GM12801 (cell line): Measurements from ENCODE around the gene SOX30.

Source experiments
- TF ChIP-seq, protein P1 (sequence below): IDR thresholded peaks from one replicate; pipeline ENCODE4 v1.5.1; 2011; ENCODE audit warnings: control low read depth; ENCODE audit not compliant: insufficient read length; ENCODE audit errors: extremely low read depth

Gene SOX30

DNA sequence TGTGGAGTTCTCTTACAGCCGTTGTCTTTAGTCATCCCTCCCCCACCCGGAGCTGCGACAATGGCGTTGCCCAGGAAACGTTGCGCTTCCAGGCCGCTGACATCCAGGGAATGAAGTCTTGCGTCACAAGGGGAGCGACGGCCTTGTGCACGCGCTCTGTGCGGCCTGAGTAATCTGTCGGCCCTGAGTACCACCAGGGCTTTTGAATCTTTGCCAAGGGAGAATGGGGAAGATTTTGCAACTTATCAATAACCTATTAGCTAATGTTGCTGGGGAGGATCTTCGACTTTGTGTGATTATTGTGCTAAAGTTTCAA, at the start of gene SOX30:
Gene SOX30, minus strand, starts transcription at position 62 of the 316 bp plus-strand sequence. CDS start 360 bp downstream, outside the sequence.
- TF ChIP-seq, protein P1, sequence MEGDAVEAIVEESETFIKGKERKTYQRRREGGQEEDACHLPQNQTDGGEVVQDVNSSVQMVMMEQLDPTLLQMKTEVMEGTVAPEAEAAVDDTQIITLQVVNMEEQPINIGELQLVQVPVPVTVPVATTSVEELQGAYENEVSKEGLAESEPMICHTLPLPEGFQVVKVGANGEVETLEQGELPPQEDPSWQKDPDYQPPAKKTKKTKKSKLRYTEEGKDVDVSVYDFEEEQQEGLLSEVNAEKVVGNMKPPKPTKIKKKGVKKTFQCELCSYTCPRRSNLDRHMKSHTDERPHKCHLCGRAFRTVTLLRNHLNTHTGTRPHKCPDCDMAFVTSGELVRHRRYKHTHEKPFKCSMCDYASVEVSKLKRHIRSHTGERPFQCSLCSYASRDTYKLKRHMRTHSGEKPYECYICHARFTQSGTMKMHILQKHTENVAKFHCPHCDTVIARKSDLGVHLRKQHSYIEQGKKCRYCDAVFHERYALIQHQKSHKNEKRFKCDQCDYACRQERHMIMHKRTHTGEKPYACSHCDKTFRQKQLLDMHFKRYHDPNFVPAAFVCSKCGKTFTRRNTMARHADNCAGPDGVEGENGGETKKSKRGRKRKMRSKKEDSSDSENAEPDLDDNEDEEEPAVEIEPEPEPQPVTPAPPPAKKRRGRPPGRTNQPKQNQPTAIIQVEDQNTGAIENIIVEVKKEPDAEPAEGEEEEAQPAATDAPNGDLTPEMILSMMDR, result no peak

DNA sequence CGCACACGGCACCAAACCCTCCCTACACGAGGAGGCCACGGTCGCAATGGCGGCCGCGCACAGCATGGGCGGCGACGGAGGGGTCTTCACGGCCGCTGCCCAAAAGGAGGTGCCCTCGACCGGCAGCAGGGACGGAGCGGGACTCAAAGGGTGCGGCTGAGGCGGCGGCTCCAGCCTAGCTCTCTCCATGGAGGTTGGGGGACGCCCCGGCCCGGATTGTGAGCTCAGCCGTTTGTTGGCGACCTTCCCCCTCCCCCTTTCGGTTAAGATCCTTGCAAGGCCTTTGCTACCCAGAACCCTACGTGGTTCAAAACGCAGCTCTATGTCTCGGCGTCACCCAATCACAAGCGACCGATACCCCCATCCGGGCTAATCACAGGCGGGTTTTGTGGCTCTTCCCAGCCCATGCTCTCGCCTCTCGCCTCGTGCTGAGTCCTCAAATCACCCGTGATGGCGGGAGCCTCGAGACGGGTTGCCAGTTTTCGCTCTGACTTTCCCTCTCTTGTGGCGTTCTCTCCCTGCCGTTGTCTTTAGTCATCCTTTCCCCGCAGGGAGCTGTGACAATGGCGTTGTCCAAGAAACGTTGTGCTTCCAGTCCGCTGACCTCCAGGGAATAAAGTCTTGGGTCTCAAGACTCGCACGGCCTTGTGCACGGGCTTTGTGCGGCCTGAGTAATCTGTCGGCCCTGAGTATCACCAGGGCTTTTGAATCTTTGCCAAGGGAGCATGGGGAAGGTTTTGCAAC, 38.6 kb upstream of the SOX30 start:
- TF ChIP-seq, protein P1, result no peak

DNA sequence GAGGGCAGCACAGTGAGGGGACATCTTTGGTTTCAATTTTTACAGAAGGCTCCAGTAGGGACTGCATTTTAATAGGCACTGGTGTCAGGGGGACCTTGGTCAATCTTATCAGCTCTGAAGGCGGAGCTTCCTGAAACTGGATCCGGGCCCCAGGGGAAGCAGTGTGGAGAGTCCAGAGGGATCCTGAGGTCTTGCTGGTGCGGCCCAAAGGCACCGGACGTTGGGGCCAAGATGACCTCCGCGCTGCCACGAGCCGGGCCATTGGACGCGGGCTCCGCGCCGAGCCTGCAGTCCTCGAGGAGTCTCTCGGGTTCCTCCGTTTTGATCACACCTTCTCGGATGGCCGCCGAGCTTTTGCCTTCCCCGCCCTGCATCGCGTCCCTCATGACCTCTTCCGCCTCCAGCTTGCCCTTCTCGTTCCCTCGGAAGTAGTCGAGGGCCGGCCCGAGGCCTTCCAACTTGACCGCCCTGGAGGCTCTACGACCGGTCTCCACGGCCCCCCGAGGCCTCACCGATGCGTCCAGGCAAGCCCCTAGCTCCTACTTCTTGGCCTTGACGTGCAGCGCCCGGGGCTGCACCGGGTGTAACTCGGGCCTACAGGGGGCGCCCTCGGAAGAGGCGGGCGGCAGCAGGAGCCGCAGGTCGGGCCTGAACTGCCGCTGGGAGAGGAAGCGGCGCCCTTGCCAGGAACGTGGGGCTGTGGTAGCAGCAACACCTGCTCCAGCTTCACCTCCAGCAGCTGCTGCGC, 37.9 kb upstream of the SOX30 start:
- TF ChIP-seq, protein P1, result no peak

DNA sequence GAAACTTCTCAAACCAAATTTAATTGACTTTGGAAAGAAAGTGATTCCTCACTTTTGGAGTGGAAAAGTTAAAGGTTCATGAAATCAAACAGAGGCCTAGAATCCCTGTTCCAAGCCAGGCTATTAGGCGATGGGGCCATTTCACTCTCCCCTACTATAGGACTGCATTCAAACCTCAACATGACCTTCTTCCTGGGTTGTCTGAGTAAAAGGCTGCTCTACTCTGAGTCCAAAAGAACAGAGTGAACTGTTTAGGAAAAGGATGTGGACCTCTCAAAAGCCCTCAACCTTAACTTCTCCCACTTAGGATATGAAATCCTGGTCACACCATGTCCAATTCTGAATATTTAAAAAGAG, 34.9 kb upstream of the SOX30 start:
- TF ChIP-seq, protein P1, result no peak

DNA sequence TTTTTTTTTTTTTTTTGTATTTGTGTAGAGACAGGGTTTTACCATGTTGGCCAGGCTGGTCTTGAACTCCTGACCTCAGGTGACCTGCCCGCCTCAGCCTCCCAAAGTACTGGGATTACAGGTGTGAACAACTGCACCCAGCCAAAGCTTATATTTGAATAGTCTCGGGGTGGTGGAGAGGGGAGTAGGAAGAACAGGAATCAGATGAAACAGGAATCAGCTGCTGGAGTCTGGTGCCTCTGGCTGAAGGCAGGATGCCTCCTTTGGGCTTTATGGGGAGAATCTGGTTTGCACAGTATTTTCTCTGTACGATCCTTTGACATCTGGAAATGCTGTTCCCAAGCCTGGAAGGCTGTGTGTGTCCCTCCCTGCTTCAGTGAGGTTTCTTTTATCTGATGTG, 30.0 kb upstream of the SOX30 start:
- TF ChIP-seq, protein P1, result no peak

DNA sequence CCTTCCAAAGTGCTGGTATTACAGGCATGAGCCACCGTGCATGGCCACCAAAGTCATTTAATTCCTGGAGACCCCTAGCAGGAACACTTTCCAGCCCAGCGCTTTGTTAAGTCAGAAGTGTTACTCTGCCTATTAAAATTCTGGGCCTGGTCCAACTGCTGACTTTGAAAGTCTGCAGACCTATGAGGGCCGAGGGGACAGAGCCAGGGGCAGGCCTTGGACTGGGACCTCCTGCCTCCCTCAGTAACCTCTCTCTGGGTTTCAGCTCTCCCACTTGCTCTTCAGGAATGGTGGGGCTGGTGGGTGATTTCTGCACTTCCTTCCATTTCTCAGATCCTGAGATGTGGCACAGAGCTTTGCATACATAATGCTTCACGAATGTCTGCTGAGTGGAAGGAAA, 28.8 kb upstream of the SOX30 start:
- TF ChIP-seq, protein P1, result no peak

DNA sequence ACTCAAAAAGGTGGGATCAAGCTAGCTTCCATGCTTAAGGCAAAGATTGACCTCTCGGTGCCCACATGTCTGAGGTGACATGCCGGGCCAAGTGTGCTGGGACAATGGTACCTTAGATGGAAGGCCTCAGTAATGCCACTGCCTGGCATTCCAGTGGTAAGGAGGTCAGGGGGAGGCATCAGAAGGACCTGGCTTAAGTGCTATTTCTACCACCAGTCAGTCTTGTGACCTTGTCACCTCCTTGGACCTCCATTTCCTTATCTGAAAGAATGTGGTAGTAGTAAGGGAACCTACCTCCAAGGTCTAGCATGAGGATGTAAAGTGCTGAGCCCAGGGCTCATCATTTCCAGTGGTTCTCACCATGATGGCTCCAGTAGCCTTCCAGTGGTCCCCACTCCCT, 28.0 kb upstream of the SOX30 start:
- TF ChIP-seq, protein P1, result no peak
